Measurements from ENCODE around the gene SLC6A16. TPM values are rescaled to one million over a fixed set of nuclear protein-coding genes. Genes with fewer than 3 reads are reported as not detected.

The SLC6A16 gene
- total and polyA plus RNA-seq, 2 of the 8 experiments (the other 6 are each of a cell fraction or from before 2014, with no cell fraction given) = 1.1 to 1.5 TPM

GRCh38 chr19:49340069-49340864 lies 15.3 kb upstream of the SLC6A16 start (continued):
- no peak for TF ChIP-seq FOSL1 (IDR thresholded peaks at IDR 0.05; ENCODE audit: insufficient read depth, low read depth, low read length)
- no peak for TF ChIP-seq CREB1 (IDR thresholded peaks at IDR 0.05)
- no peak for TF ChIP-seq TCF12 (IDR thresholded peaks at IDR 0.05; ENCODE audit: low read depth, low read length)
- TF ChIP-seq SIN3A (conservative IDR thresholded peaks at IDR 0.05 in 1 of 2, IDR thresholded peaks at IDR 0.05 in 1 of 2; ENCODE audit: low read depth in 1 of 2, low read length in 2 of 2) = no peak
- TF ChIP-seq TAF7 (optimal IDR thresholded peaks at IDR 0.05; ENCODE audit: borderline replicate concordance, low read depth, low read length) = no peak
- no peak for TF ChIP-seq CHD1 (IDR thresholded peaks at IDR 0.05; ENCODE audit: low read depth, low read length)
- peak; percentile 20 for TF ChIP-seq KDM4A (IDR thresholded peaks at IDR 0.05; ENCODE audit: low read depth, low read length, severe bottlenecking)
- TF ChIP-seq POU5F1 (IDR thresholded peaks at IDR 0.05; ENCODE audit: low read depth, low read length) = no peak
- no peak for TF ChIP-seq SIX5 (IDR thresholded peaks at IDR 0.05; ENCODE audit: low read depth, low read length)
- peak; percentile 69 for TF ChIP-seq USF2 (IDR thresholded peaks at IDR 0.05; ENCODE audit: low read length)
- TF ChIP-seq TAF1 (IDR thresholded peaks at IDR 0.05; ENCODE audit: low read depth, low read length) = no peak
- TF ChIP-seq ZNF274 (IDR thresholded peaks at IDR 0.05; ENCODE audit: borderline replicate concordance, extremely low read depth, low read length) = no peak
- TF ChIP-seq YY1 (IDR thresholded peaks at IDR 0.05; ENCODE audit: low read depth, low read length) = no peak
- TF ChIP-seq GABPA (IDR thresholded peaks at IDR 0.05; ENCODE audit: borderline replicate concordance, insufficient read depth, low read length) = no peak
- no peak for TF ChIP-seq RBBP5 (IDR thresholded peaks at IDR 0.05; ENCODE audit: borderline replicate concordance, low read depth, low read length)
- no peak for TF ChIP-seq SP4 (IDR thresholded peaks at IDR 0.05; ENCODE audit: low read length)
- TF ChIP-seq EGR1 (IDR thresholded peaks at IDR 0.05; ENCODE audit: borderline replicate concordance, low read depth, low read length) = no peak
- TF ChIP-seq, protein P1, sequence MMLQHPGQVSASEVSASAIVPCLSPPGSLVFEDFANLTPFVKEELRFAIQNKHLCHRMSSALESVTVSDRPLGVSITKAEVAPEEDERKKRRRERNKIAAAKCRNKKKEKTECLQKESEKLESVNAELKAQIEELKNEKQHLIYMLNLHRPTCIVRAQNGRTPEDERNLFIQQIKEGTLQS (IDR thresholded peaks at IDR 0.05; ENCODE audit: insufficient read depth, low read depth, low read length) = no peak
- TF ChIP-seq TBP (IDR thresholded peaks at IDR 0.05; ENCODE audit: low read depth, low read length) = no peak
- TF ChIP-seq SRF (IDR thresholded peaks at IDR 0.05; ENCODE audit: low read depth, low read length) = no peak
- TF ChIP-seq, protein P2, sequence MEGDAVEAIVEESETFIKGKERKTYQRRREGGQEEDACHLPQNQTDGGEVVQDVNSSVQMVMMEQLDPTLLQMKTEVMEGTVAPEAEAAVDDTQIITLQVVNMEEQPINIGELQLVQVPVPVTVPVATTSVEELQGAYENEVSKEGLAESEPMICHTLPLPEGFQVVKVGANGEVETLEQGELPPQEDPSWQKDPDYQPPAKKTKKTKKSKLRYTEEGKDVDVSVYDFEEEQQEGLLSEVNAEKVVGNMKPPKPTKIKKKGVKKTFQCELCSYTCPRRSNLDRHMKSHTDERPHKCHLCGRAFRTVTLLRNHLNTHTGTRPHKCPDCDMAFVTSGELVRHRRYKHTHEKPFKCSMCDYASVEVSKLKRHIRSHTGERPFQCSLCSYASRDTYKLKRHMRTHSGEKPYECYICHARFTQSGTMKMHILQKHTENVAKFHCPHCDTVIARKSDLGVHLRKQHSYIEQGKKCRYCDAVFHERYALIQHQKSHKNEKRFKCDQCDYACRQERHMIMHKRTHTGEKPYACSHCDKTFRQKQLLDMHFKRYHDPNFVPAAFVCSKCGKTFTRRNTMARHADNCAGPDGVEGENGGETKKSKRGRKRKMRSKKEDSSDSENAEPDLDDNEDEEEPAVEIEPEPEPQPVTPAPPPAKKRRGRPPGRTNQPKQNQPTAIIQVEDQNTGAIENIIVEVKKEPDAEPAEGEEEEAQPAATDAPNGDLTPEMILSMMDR (IDR thresholded peaks at IDR 0.05; ENCODE audit: control extremely low read depth in 1 of 3, insufficient read depth in 1 of 3, low read depth in 1 of 3, low read length in 3 of 3) = no peak

Measured in H1 (cell line).